A673 (cell line): ENCODE data around the gene C1orf35. TPM values are rescaled to one million over a fixed set of nuclear protein-coding genes. Genes with fewer than 3 reads are reported as not detected.

ENCODE experiments used
- BruUV-seq: library from RNA; stranded (reverse); fragments of 400-500 nt; replicated peaks from 2 replicates; lab custom pipeline; 2021; lab: Mats Ljungman, UMichigan
- CTCF ChIA-PET: fragments of 300-600 bp; sonication (Branson Sonifier 250); formaldehyde crosslinking; loops from one replicate; lab custom pipeline; 2022; ENCODE audit warnings: antibody characterized with exemption; lab: Charles Lee
- POLR2A ChIA-PET: fragments of 300-600 bp; sonication (Branson Sonifier 250); formaldehyde crosslinking; loops from one replicate; lab custom pipeline; 2022; ENCODE audit warnings: antibody characterized with exemption; ENCODE audit not compliant: low non-redundant PET; lab: Charles Lee
- DNase-seq: peaks from one replicate; pipeline ENCODE4 v3.0.0-alpha.2; 2015; ENCODE audit warnings: low spot score
- H3K27ac ChIP-seq: fragments of 200-600 bp; sonication (generic); 2 replicates; pipeline ENCODE4 v1.5.1; 2016; ENCODE audit warnings: mixed run types, low read depth, mild to moderate bottlenecking, mixed read lengths, antibody characterized with exemption, low read length; ENCODE audit not compliant: poor library complexity, severe bottlenecking
- H3K27me3 ChIP-seq: fragments of 200-600 bp; sonication (generic); replicated peaks from 2 replicates; pipeline ENCODE4 v1.6.1; 2017; ENCODE audit warnings: mixed run types, low read depth, mild to moderate bottlenecking, mixed read lengths, antibody characterized with exemption, low read length; ENCODE audit not compliant: insufficient read depth, poor library complexity
- H3K36me3 ChIP-seq: fragments of 200-600 bp; sonication (generic); 2 replicates; pipeline ENCODE4 v1.6.1; 2016; ENCODE audit warnings: mixed run types, mild to moderate bottlenecking, mixed read lengths, antibody characterized with exemption, low read length; ENCODE audit not compliant: insufficient read depth, poor library complexity, severe bottlenecking
- H3K4me1 ChIP-seq: fragments of 200-600 bp; sonication (generic); 2 replicates; pipeline ENCODE4 v1.6.1; 2017; ENCODE audit warnings: mixed run types, mild to moderate bottlenecking, mixed read lengths, antibody characterized with exemption, low read length; ENCODE audit not compliant: insufficient read depth, poor library complexity, severe bottlenecking
- H3K4me3 ChIP-seq: fragments of 200-600 bp; sonication (generic); 2 replicates; pipeline ENCODE4 v1.5.1; 2016; ENCODE audit warnings: low read depth, mixed run types, mild to moderate bottlenecking, mixed read lengths, low read length; ENCODE audit not compliant: poor library complexity, severe bottlenecking
- H3K9me3 ChIP-seq: fragments of 200-600 bp; sonication (generic); 2 replicates; pipeline ENCODE4 v1.6.1; 2016; ENCODE audit warnings: mixed run types, low read depth, mild to moderate bottlenecking, mixed read lengths, antibody characterized with exemption, low read length; ENCODE audit not compliant: poor library complexity, severe bottlenecking
- EZH2 ChIP-seq: fragments of 200-600 bp; sonication (generic); IDR thresholded peaks from 2 replicates; pipeline ENCODE4 v1.6.1; 2017; ENCODE audit warnings: borderline replicate concordance, low read depth, mild to moderate bottlenecking, mixed read lengths, antibody characterized with exemption, low read length; ENCODE audit not compliant: poor library complexity, severe bottlenecking
- intact Hi-C: fragments of 100-400 bp; cut with micrococcal nuclease; formaldehyde crosslinking; loops from one replicate; pipeline ENCODE4 v1.10.0; 2022; ENCODE audit not compliant: unreplicated experiment
- total RNA-seq: library from RNA; stranded (reverse); gene quantifications from 2 replicates; pipeline ENCODE4 v1.2.3, GENCODE V29; 2021
- TF ChIP-seq, protein P1 (sequence below): fragments of 300-800, 200-600 bp; sonication (generic); conservative IDR thresholded peaks from 2 replicates; pipeline ENCODE4 v1.5.1; 2017; ENCODE audit warnings: low read depth, mild to moderate bottlenecking, antibody characterized with exemption, low read length, moderate library complexity, mixed read lengths

C1orf35 gene
- total RNA-seq, 1 experiment from 2014 or later, result 27.5 TPM

DNA sequence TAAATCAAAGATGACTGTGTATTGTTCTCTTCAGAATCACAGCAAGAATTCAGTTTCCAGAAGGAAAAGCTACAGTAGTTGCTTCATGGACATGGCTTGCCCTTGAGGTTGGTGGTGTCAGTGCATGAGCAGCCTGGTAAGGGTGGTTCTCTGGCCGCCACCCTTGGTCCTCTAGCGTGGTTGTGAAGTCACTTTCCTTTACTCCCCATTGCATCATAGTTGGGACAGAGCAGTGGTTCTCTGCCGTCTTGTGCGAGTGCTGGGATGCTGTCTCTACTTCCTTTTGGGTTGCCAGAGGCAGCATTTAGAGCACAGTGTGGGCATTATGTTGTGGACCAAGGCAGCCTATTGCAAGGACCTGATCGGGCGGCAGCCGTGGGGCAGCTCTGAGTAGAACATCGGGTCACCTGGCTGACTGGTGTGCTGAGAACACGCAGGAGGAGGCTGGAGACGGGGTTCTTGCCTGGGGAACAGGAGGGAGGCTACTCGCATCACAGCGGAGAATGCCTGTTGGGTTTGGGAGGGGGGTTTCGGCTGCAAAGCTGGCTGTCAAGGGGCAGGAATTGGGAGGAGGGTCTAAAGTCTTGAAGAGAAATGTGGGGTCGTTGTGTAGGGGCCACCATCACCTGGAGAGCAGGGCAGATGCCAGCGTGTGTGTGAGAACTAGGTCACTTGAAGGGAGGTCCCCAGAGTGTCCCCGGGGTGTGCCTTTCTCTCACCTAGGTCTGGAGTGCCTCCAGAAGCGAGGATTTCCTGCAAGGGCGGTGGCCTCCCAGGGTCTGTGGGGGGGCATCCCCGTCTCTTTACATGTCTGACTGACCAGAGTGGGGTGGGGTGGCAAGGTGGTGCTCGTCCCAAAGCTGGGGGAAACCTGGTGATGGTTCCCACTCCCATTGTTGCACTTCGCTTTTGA is 14.3 kb downstream of the C1orf35 start:
- H3K4me1 ChIP-seq, result peaks cover 20% of the 10 kb centered on the region
- BruUV-seq, result no TSS peak
- no peak overlapping the region for H3K27ac ChIP-seq
- H3K27me3 ChIP-seq, result no peaks in the 10 kb centered on the region
- peaks cover 33% of the 10 kb centered on the region for H3K36me3 ChIP-seq
- peaks cover 15% of the 10 kb centered on the region for H3K9me3 ChIP-seq
- no peak overlapping the region for H3K4me3 ChIP-seq
- DNase-seq, result no peak
- intact Hi-C loops, result no loop called here
- ChIA-PET CTCF (no interaction called here), POLR2A (no interaction called here)
- TF ChIP-seq, protein P1, sequence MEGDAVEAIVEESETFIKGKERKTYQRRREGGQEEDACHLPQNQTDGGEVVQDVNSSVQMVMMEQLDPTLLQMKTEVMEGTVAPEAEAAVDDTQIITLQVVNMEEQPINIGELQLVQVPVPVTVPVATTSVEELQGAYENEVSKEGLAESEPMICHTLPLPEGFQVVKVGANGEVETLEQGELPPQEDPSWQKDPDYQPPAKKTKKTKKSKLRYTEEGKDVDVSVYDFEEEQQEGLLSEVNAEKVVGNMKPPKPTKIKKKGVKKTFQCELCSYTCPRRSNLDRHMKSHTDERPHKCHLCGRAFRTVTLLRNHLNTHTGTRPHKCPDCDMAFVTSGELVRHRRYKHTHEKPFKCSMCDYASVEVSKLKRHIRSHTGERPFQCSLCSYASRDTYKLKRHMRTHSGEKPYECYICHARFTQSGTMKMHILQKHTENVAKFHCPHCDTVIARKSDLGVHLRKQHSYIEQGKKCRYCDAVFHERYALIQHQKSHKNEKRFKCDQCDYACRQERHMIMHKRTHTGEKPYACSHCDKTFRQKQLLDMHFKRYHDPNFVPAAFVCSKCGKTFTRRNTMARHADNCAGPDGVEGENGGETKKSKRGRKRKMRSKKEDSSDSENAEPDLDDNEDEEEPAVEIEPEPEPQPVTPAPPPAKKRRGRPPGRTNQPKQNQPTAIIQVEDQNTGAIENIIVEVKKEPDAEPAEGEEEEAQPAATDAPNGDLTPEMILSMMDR, result no peak
- no peak for TF ChIP-seq EZH2

- Histone ChIP-seq H3K27ac (no peak overlapping the region), H3K27me3 (no peaks in the 10 kb centered on the region), H3K4me3 (no peak overlapping the region), H3K4me1 (peaks cover 20% of the 10 kb centered on the region), H3K36me3 (peaks cover 29% of the 10 kb centered on the region), H3K9me3 (peaks cover 5% of the 10 kb centered on the region)
- TF ChIP-seq, protein P1, result no peak
- no peak for TF ChIP-seq EZH2
- BruUV-seq, result no TSS peak
- intact Hi-C loops, result no loop called here
- no peak for DNase-seq
- POLR2A ChIA-PET, result no interaction called here
- CTCF ChIA-PET, result no interaction called here
Measured at GRCh38 chr1:228087771-228088251, 15.3 kb downstream of the C1orf35 start.

DNA sequence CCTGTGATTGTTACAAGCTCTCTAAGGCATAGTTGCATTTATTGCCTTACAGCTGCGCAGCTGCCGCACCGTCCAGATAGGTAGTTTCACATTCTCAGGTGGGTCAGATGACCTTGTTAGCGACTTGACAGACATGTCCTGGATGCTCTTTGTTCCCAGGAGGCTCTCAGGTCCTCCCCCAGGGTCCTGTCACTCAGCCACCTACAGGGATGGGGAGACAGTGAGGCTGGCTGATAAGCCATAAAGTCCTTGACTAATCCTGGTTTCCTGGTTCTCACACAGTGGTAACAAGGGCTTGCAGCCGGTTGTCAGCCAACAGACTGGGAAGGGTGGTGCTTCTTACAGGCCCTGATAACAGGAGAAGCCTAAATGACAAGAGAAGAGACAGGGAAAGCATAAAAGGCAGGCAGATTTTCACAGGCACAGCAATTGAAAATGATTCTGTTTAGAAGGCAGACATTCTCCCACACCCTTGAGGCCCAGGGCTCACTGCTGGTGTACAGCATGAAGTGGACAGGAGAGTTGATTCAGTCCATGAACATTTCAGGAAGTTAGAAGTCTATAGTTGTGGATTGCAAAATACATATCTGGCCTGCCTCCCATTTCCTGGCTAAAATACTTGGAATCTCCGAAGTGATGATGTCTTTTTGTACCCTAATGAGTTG is 17.7 kb downstream of the C1orf35 start:
- no peak overlapping the region for H3K4me3 ChIP-seq
- no peak overlapping the region for H3K27ac ChIP-seq
- H3K9me3 ChIP-seq, result no peaks in the 10 kb centered on the region
- H3K36me3 ChIP-seq, result peaks cover 14% of the 10 kb centered on the region
- ChIA-PET POLR2A (no interaction called here), CTCF (no interaction called here)
- no TSS peak for BruUV-seq
- peak; percentile 63 for DNase-seq
- TF ChIP-seq EZH2, result no peak
- TF ChIP-seq, protein P1, result no peak
- H3K27me3 ChIP-seq, result no peaks in the 10 kb centered on the region
- H3K4me1 ChIP-seq, result peaks cover 25% of the 10 kb centered on the region
- intact Hi-C loops, result no loop called here
